GM10248 (cell line): ENCODE data around the gene TIMM8B.

Experiments
- CTCF ChIA-PET: fragments of 300-600 bp; sonication (Branson Sonifier 250); formaldehyde crosslinking; extraction: SDS; loops from one replicate; lab custom pipeline; 2021; ENCODE audit warnings: antibody characterized with exemption; lab: Yijun Ruan, JAX
- POLR2A ChIA-PET: fragments of 350-650 bp; sonication (Branson Sonifier 250); formaldehyde crosslinking; extraction: SDS; loops from one replicate; lab custom pipeline; 2020; ENCODE audit warnings: antibody characterized with exemption; lab: Yijun Ruan, JAX
- DNase-seq: peaks from one replicate; pipeline ENCODE4 v3.0.0; 2012; ENCODE audit errors: extremely low spot score
- TF ChIP-seq, protein P1 (sequence below): IDR thresholded peaks from 2 replicates; pipeline ENCODE4 v1.5.1; 2012; ENCODE audit warnings: mild to moderate bottlenecking, low read depth; ENCODE audit errors: extremely low read depth, missing control alignments, control extremely low read depth

TIMM8B gene

DNA sequence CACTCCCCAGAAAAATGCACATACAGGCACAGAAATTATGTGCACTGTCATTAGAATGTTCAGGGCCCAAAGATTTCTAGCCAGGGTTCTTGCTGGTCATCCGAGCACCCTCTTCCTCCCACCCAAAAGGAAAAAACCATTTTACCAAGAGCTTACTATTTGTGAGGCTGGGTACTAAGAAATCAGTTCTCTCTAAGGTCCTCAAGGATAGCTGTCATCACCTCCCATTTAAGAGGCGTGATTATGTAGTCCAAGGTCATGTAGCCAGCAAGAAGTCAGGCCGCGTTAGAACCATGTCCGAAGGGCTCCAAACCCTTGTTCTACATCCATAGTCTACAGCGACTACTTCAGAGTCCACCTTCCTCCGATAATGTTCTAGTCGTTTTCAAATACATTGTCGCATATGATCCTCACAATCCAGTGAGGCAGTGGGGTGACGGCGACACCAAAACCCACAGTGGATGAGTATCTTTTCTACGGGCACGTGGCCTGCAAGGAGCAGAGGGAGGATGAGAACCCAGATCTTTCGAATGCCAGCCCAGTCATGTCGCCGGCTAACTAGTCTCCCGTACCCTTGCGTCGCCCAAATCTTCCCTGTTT is 634 bp downstream of the TIMM8B start:
- TF ChIP-seq, protein P1, sequence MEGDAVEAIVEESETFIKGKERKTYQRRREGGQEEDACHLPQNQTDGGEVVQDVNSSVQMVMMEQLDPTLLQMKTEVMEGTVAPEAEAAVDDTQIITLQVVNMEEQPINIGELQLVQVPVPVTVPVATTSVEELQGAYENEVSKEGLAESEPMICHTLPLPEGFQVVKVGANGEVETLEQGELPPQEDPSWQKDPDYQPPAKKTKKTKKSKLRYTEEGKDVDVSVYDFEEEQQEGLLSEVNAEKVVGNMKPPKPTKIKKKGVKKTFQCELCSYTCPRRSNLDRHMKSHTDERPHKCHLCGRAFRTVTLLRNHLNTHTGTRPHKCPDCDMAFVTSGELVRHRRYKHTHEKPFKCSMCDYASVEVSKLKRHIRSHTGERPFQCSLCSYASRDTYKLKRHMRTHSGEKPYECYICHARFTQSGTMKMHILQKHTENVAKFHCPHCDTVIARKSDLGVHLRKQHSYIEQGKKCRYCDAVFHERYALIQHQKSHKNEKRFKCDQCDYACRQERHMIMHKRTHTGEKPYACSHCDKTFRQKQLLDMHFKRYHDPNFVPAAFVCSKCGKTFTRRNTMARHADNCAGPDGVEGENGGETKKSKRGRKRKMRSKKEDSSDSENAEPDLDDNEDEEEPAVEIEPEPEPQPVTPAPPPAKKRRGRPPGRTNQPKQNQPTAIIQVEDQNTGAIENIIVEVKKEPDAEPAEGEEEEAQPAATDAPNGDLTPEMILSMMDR, result no peak
- DNase-seq, result peak; percentile 39
- CTCF ChIA-PET, result interaction anchor here (0.7 to 2.1 kb wide), 6 partner anchors 9 to 194 kb away, joined by 3 to 10 read pairs (median 3); no protein-coding TSS in a partner anchor
- POLR2A ChIA-PET, result interaction anchor here (0.5 kb wide), 1 partner anchor 17 kb away, joined by 4 read pairs; no protein-coding TSS in a partner anchor

- ChIA-PET POLR2A (no interaction called here), CTCF (interaction anchor here (0.8 to 1.3 kb wide), 2 partner anchors 16 to 151 kb away, joined by 3 read pairs; no protein-coding TSS in a partner anchor)
- no peak for DNase-seq
- TF ChIP-seq, protein P1, result no peak
Measured at GRCh38 chr11:112082729-112083128, 3.8 kb downstream of the TIMM8B start.

- DNase-seq, result peak; percentile 80
- POLR2A ChIA-PET, result no interaction called here
- CTCF ChIA-PET, result interaction anchor here (1.2 to 1.8 kb wide), 2 partner anchors 10 to 92 kb away, joined by 4 to 5 read pairs; no protein-coding TSS in a partner anchor
- TF ChIP-seq, protein P1, result no peak
Measured at GRCh38 chr11:112073941-112074811, 12.4 kb downstream of the TIMM8B start, which contains the start of the genes NKAPD1 and PIH1D2. Gene NKAPD1, plus strand, starts transcription at chr11:112074299. Its CDS starts 1,276 bp downstream, at chr11:112075575. Gene PIH1D2, minus strand, starts transcription at chr11:112074017. Its CDS starts 843 bp downstream, at chr11:112073174.

DNA sequence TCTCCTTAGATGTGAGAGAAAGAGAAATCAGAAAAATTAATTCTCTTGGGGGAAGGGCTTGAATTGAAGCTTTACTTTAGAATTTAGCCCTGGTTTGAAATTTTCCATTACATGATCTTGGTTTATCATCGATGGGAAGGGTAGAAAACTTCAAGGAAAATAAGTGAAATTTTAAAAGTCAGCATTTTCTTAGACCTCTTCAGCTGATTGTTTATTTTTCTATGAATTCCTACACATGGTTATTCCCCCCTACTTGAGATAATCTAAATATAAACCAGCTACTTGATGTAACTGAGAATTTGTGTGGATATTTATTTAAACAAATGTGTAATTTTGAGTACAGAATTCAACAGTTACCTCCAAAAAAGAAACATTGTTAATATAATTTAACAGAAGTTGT is 23.6 kb downstream of the TIMM8B start:
- CTCF ChIA-PET, result no interaction called here
- no peak for DNase-seq
- TF ChIP-seq, protein P1, result no peak
- POLR2A ChIA-PET, result no interaction called here

DNA sequence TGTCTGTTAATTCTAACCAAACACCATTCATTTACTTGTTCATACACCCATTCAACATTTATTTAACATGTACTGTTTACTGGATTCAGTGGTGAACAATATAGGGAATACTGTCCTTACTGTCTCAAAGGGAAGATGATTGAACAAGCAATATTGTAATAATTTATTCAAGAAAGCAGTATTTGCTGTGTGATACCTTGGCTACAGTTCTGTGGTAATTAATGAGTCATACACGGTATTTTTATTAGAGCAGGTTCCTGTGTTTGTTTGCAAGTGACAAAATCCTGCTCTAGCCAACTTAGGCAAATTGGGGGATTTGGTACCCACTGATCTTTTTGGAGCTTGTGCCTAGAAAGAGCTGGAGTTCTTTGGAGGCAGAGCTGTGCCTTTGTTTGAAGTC is 28.5 kb downstream of the TIMM8B start:
- ChIA-PET CTCF (interaction anchor here (1.2 kb wide), 1 partner anchor 127 kb away, joined by 3 read pairs; no protein-coding TSS in a partner anchor), POLR2A (interaction anchor here (0.6 kb wide), 1 partner anchor 115 kb away, joined by 6 read pairs; no protein-coding TSS in a partner anchor)
- TF ChIP-seq, protein P1, result no peak
- DNase-seq, result no peak

DNA sequence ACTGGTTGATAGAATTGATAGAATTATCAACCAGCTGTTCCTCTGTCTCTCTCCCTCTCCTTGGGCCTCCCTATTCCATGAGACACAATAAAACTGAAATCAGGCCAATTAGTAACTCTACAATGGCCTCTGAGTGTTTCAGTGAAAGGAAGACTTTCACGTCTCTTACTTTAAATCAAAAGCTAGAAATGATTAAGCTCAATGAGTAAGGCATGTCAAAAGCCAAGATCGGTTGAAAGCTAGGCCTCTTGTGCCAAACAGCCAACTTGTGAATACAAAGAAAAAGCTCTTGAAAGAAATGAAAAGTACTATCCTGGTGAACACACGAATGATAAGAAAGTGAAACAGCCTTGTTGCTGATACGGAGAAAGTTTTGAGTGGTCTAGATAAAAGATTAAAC is 29.4 kb downstream of the TIMM8B start:
- POLR2A ChIA-PET, result no interaction called here
- DNase-seq, result no peak
- TF ChIP-seq, protein P1, result no peak
- CTCF ChIA-PET, result interaction anchor here (1.2 kb wide), 2 partner anchors 16 to 126 kb away, joined by 3 to 4 read pairs; no protein-coding TSS in a partner anchor
